Hair follicular keratinocyte (primary cell): Measurements from ENCODE around the gene LAIR2. TPM values are rescaled to one million over a fixed set of nuclear protein-coding genes. Genes with fewer than 3 reads are reported as not detected.

Experiments used
- total RNA-seq: library from RNA; depleted of rRNA; stranded (reverse); fragments of >200 nt; gene quantifications from 2 replicates; pipeline ENCODE4 v1.2.3, GENCODE V29; 2015

LAIR2 gene
- total RNA-seq = not detected in 2 replicates

GRCh38 chr19:54502518-54503048, at the start of gene LAIR2:
TSS of gene LAIR2 (plus strand) at chr19:54502831. CDS start at chr19:54502919, 88 bp downstream.

GRCh38 chr19:54463531-54464043, 39.0 kb upstream of the LAIR2 start, which contains the start of gene LENG9:
TSS of gene LENG9 (minus strand) at chr19:54463778. CDS start at chr19:54463526, 252 bp downstream.

GRCh38 chr19:54473071-54473891, 29.4 kb upstream of the LAIR2 start, which contains the start of gene CDC42EP5:
TSS of gene CDC42EP5 (minus strand) at chr19:54473296. CDS start at chr19:54465547, 7,749 bp downstream.

Other genes starting within 250 kb of the LAIR2 start
- gene LILRB5, start 245.6 kb upstream of the LAIR2 start, total RNA-seq = not detected in 2 replicates
- not detected in 2 replicates for gene LILRB2, start 221.7 kb upstream of the LAIR2 start, total RNA-seq
- gene LILRA5, start 189.7 kb upstream of the LAIR2 start, total RNA-seq = not detected in 2 replicates
- gene LILRA4, start 163.7 kb upstream of the LAIR2 start, total RNA-seq = not detected in 2 replicates
- not detected in 2 replicates for gene LAIR1, start 137.9 kb upstream of the LAIR2 start, total RNA-seq
- gene TTYH1, start 87.4 kb upstream of the LAIR2 start, total RNA-seq = not detected in 2 replicates
- gene LENG8, start 53.6 kb upstream of the LAIR2 start, total RNA-seq = 22.6 and 35.8 TPM in 2 replicates
- 4.5 and 8.2 TPM in 2 replicates for gene LENG9, start 39.1 kb upstream of the LAIR2 start, total RNA-seq
- 30.2 and 68.9 TPM in 2 replicates for gene CDC42EP5, start 29.5 kb upstream of the LAIR2 start, total RNA-seq
- gene LILRA2, start 71.0 kb downstream of the LAIR2 start, total RNA-seq = not detected in 2 replicates
- gene LILRA1, start 90.8 kb downstream of the LAIR2 start, total RNA-seq = not detected in 2 replicates
- not detected in 2 replicates for gene LILRB1, start 127.7 kb downstream of the LAIR2 start, total RNA-seq
- not detected in 2 replicates for gene LILRB4, start 160.2 kb downstream of the LAIR2 start, total RNA-seq
- gene KIR3DL3, start 221.6 kb downstream of the LAIR2 start, total RNA-seq = not detected in 2 replicates
- not detected in 2 replicates for gene KIR2DL3, start 235.7 kb downstream of the LAIR2 start, total RNA-seq